ENCODE measurements around the gene FALEC. TPM values are rescaled to one million over a fixed set of nuclear protein-coding genes. Genes with fewer than 3 reads are reported as not detected.
A peak's percentile ranks its signal among the peaks of the same experiment; 100 is the strongest.
"Not testable (repeated sequence)": the region's sequence is repeated elsewhere in the genome, so short reads cannot be mapped to it uniquely, and the experiment has no call there.

Gene FALEC
- total RNA-seq, 3 donors from 2014 or later, result 2.2 TPM; not detected in 2

- DNase-seq (ENCODE audit: low spot score in 2 of 2), result peak in 1 of 2 donors; percentile 23
- H3K36me3 ChIP-seq, result not testable (repeated sequence)
- peaks cover 4 to 32% of the 10 kb centered on the region in 2 donors for H3K4me1 ChIP-seq
These were observed 58.1 kb downstream of the FALEC start for GRCh38 chr1:150573648-150574071.

GRCh38 chr1:150574260-150575071 is 58.9 kb downstream of the FALEC start:
- Histone ChIP-seq H3K4me3 (peak overlapping the region; percentile 96 to 99 (median 97)), H3K27me3 (no peaks in the 10 kb centered on the region), H3K27ac (peak overlapping the region; percentile 99 to 100), H3K4me1 (peaks cover 2 to 26% of the 10 kb centered on the region in 2 donors), H3K9me3 (no peaks in the 10 kb centered on the region), H3K36me3 (no peaks in the 10 kb centered on the region)
- peak in 2 of 3 donors; percentile 48 to 77 for TF ChIP-seq POLR2AphosphoS5 (IDR thresholded peaks at IDR 0.05)
- TF ChIP-seq POLR2A (IDR thresholded peaks at IDR 0.05), result peak; percentile 19
- TF ChIP-seq, protein P1, sequence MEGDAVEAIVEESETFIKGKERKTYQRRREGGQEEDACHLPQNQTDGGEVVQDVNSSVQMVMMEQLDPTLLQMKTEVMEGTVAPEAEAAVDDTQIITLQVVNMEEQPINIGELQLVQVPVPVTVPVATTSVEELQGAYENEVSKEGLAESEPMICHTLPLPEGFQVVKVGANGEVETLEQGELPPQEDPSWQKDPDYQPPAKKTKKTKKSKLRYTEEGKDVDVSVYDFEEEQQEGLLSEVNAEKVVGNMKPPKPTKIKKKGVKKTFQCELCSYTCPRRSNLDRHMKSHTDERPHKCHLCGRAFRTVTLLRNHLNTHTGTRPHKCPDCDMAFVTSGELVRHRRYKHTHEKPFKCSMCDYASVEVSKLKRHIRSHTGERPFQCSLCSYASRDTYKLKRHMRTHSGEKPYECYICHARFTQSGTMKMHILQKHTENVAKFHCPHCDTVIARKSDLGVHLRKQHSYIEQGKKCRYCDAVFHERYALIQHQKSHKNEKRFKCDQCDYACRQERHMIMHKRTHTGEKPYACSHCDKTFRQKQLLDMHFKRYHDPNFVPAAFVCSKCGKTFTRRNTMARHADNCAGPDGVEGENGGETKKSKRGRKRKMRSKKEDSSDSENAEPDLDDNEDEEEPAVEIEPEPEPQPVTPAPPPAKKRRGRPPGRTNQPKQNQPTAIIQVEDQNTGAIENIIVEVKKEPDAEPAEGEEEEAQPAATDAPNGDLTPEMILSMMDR (IDR thresholded peaks at IDR 0.05), result no peak
- DNase-seq (ENCODE audit: low spot score in 2 of 2), result no peak
- intact Hi-C loops (cut with DNase I; ENCODE audit: low total_unique reads), result no loop called here

More at GRCh38 chr1:150573648-150574071, 58.1 kb downstream of the FALEC start:
- Histone ChIP-seq H3K27ac (peak overlapping the region; percentile 53 to 100), H3K4me3 (peak overlapping the region; percentile 23 to 99 (median 96))
- H3K27me3 ChIP-seq; H3K9me3 ChIP-seq; intact Hi-C loops (cut with DNase I; ENCODE audit: low total_unique reads): not testable (repeated sequence)
- peak in 2 of 3 donors; percentile 39 to 93 for TF ChIP-seq POLR2AphosphoS5 (IDR thresholded peaks at IDR 0.05)

GRCh38 chr1:150575072-150575489 is 59.5 kb downstream of the FALEC start:
- no peak for DNase-seq (ENCODE audit: low spot score in 2 of 2)
- intact Hi-C loops (cut with DNase I; ENCODE audit: low total_unique reads), result no loop called here
- peak overlapping the region; percentile 96 to 99 (median 97) for H3K4me3 ChIP-seq
- peaks cover 0 to 20% of the 10 kb centered on the region in 2 donors for H3K4me1 ChIP-seq
- no peaks in the 10 kb centered on the region for H3K9me3 ChIP-seq
- H3K36me3 ChIP-seq, result no peaks in the 10 kb centered on the region
- no peaks in the 10 kb centered on the region for H3K27me3 ChIP-seq
- peak overlapping the region; percentile 99 to 100 for H3K27ac ChIP-seq
- no peak for TF ChIP-seq POLR2AphosphoS5 (IDR thresholded peaks at IDR 0.05)

DNA sequence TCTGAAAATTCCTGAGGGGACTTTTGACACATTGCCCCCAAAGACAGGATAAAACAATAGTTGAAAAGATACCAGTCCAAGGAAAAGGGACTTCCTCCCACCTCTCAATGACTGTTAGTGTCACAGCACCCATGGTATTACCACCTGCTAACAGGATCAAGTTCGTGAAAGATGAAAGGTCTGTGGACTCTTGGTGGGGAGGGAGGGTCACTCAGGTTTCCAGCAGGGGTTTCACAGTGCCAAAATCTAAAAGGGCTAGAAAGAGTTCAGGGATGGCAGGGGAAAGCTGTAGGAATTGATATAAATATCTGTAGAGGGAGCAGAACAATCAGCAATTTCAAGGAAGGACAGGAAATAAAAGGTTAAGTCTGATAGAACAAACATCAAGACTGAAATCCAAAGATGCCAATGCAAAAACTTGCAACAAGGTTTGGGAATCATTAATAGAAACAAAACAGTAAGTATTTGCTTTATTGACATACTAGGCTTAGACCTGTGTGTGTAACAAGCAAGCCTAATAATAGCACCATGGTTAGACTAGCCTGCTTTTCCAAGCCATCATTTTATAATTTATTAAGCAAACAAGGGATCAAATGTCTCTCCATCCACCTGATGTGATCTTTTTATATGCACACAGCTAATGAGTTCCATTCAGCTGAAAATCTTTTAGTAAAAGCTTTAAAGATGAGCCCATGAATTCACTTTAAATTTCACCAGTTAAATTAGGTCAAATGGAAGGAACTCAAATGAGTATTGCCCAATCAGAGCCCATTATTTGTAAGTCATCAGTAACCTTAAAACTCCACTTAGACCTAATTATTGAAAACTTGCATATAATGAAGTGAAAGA is 60.2 kb downstream of the FALEC start:
- Histone ChIP-seq H3K9me3 (no peaks in the 10 kb centered on the region), H3K27ac (peak overlapping the region; percentile 99 to 100), H3K27me3 (no peaks in the 10 kb centered on the region), H3K4me1 (peaks cover 0 to 16% of the 10 kb centered on the region in 2 donors), H3K36me3 (no peaks in the 10 kb centered on the region), H3K4me3 (peak overlapping the region; percentile 96 to 99 (median 97))
- no peak for DNase-seq (ENCODE audit: low spot score in 2 of 2)
- intact Hi-C loops (cut with DNase I; ENCODE audit: low total_unique reads), result no loop called here
- TF ChIP-seq POLR2A (IDR thresholded peaks at IDR 0.05), result peak; percentile 2
- TF ChIP-seq POLR2AphosphoS5 (IDR thresholded peaks at IDR 0.05), result peak in 2 of 3 donors; percentile 52 to 58
- TF ChIP-seq, protein P1 (IDR thresholded peaks at IDR 0.05), result no peak

- Histone ChIP-seq H3K4me1 (peaks cover 0 to 11% of the 10 kb centered on the region in 2 donors), H3K27me3 (no peaks in the 10 kb centered on the region), H3K36me3 (no peaks in the 10 kb centered on the region), H3K9me3 (no peaks in the 10 kb centered on the region), H3K27ac (peak overlapping the region; percentile 99 to 100), H3K4me3 (peak overlapping the region; percentile 96 to 99 (median 97))
- peak; percentile 50 for TF ChIP-seq POLR2A (IDR thresholded peaks at IDR 0.05)
- TF ChIP-seq, protein P1 (IDR thresholded peaks at IDR 0.05), result no peak
- TF ChIP-seq POLR2AphosphoS5 (IDR thresholded peaks at IDR 0.05), result no peak
- intact Hi-C loops (cut with DNase I; ENCODE audit: low total_unique reads), result no loop called here
- no peak for DNase-seq (ENCODE audit: low spot score in 2 of 2)
These were observed 60.8 kb downstream of the FALEC start for GRCh38 chr1:150576367-150576711.
